ENCODE results near the gene TAS1R1. TPM values are rescaled to one million over a fixed set of nuclear protein-coding genes. Genes with fewer than 3 reads are reported as not detected.

Gene TAS1R1
- total and polyA plus RNA-seq, 10 of the 15 experiments (the other 5 are each of a cell fraction or from before 2014, with no cell fraction given): 0.03 to 0.06 (median 0.04) TPM; not detected in 7

DNA sequence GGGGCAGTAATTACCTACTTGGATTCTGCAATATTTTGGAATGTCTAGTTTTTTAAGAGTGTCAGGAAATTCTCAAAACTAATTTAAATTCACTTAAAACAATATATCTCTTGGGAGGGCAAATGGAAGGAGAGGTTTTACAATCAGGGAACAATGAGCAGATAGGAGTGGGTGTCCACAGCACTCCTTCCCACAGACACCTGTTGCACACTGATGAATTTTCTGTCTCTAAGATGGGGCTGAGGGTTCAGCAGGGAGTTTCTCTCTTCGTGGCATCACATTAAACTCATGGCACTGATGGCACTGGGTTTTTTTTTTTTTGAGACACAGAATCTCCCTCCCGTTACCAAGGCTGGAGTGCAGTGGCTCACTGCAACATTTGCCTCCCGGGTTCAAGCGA, 63.9 kb downstream of the TAS1R1 start:
- no peak overlapping the region for H3K9ac ChIP-seq (ENCODE audit: control insufficient read depth, insufficient read depth, low read length)
- ChIA-PET POLR2A (interaction anchor here (1.0 kb wide), 1 partner anchor 106 kb away, joined by 3 read pairs; no protein-coding TSS in a partner anchor), RAD21 (ENCODE audit: unreplicated experiment) (no interaction called here)
- TF ChIP-seq ZBTB4 (CRISPR knock-in tag; IDR thresholded peaks at IDR 0.05): no peak
- TF ChIP-seq FOXK2 (IDR thresholded peaks at IDR 0.05): no peak
- no peak for TF ChIP-seq ZNF622 (IDR thresholded peaks at IDR 0.05)
- TF ChIP-seq KDM1A (IDR thresholded peaks at IDR 0.05; ENCODE audit: borderline replicate concordance): no peak
- TF ChIP-seq, protein P1, sequence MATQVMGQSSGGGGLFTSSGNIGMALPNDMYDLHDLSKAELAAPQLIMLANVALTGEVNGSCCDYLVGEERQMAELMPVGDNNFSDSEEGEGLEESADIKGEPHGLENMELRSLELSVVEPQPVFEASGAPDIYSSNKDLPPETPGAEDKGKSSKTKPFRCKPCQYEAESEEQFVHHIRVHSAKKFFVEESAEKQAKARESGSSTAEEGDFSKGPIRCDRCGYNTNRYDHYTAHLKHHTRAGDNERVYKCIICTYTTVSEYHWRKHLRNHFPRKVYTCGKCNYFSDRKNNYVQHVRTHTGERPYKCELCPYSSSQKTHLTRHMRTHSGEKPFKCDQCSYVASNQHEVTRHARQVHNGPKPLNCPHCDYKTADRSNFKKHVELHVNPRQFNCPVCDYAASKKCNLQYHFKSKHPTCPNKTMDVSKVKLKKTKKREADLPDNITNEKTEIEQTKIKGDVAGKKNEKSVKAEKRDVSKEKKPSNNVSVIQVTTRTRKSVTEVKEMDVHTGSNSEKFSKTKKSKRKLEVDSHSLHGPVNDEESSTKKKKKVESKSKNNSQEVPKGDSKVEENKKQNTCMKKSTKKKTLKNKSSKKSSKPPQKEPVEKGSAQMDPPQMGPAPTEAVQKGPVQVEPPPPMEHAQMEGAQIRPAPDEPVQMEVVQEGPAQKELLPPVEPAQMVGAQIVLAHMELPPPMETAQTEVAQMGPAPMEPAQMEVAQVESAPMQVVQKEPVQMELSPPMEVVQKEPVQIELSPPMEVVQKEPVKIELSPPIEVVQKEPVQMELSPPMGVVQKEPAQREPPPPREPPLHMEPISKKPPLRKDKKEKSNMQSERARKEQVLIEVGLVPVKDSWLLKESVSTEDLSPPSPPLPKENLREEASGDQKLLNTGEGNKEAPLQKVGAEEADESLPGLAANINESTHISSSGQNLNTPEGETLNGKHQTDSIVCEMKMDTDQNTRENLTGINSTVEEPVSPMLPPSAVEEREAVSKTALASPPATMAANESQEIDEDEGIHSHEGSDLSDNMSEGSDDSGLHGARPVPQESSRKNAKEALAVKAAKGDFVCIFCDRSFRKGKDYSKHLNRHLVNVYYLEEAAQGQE (IDR thresholded peaks at IDR 0.05; ENCODE audit: low read depth, low read length): no peak
- TF ChIP-seq WRNIP1 (IDR thresholded peaks at IDR 0.05; ENCODE audit: borderline replicate concordance, low read depth, low read length): no peak
- no peak for TF ChIP-seq ZNF384 (IDR thresholded peaks at IDR 0.05; ENCODE audit: borderline replicate concordance, low read depth, low read length)
- TF ChIP-seq NFYB (IDR thresholded peaks at IDR 0.05; ENCODE audit: insufficient read depth, low read depth, low read length): no peak
- no peak for TF ChIP-seq GATAD2B (conservative IDR thresholded peaks at IDR 0.05; ENCODE audit: low read depth)
- no peak for TF ChIP-seq ZNF592 (IDR thresholded peaks at IDR 0.05)
- no peak for TF ChIP-seq NBN (IDR thresholded peaks at IDR 0.05)

More for the DNA sequence above, 63.9 kb downstream of the TAS1R1 start:
- no TSS peak for BruUV-seq (replicated peaks)
- no peak overlapping the region for H2AFZ ChIP-seq (ENCODE audit: control insufficient read depth, low read depth, low read length)
- H3K4me3 ChIP-seq: no peak overlapping the region
- no peaks in the 10 kb centered on the region for H4K20me1 ChIP-seq (ENCODE audit: control insufficient read depth, insufficient read depth)
- peaks cover 18% of the 10 kb centered on the region for H3K79me2 ChIP-seq (ENCODE audit: control insufficient read depth, insufficient read depth, low read length)
- ChIA-PET SMC1A (ENCODE audit: uncharacterized antibody, unreplicated experiment) (no interaction called here), CTCF (no interaction called here)
- peaks cover 9 to 19% of the 10 kb centered on the region in 2 experiments; a peak in 3 of 4 replicates for H3K36me3 ChIP-seq (ENCODE audit: control insufficient read depth in 2 of 2, insufficient read depth in 2 of 2, low read length in 1 of 2)
- H3K27ac ChIP-seq (ENCODE audit: control insufficient read depth, insufficient read depth): no peak overlapping the region
- intact Hi-C loops (cut with micrococcal nuclease; ENCODE audit: unreplicated experiment): loop anchor here (10.0 kb wide), 1 partner anchor 166 kb away; the partner anchor contains the start of gene CAMTA1
- ATAC-seq (no peak), DNase-seq (ENCODE audit: low read depth, low spot score) (no peak), FAIRE-seq (no peak)
- no peaks in the 10 kb centered on the region for H3K27me3 ChIP-seq (replicated peaks in 1 of 2; ENCODE audit: control insufficient read depth in 2 of 2, insufficient read depth in 2 of 2, low read length in 1 of 2)
- H3K4me2 ChIP-seq (ENCODE audit: control insufficient read depth, insufficient read depth): no peak overlapping the region
- no peaks in the 10 kb centered on the region for H3K9me3 ChIP-seq (replicated peaks; ENCODE audit: control insufficient read depth, insufficient read depth, low read length)
- in situ Hi-C loops (cut with MboI): no loop called here
- 100% methylated on average over 4 of the region's 4 CpGs for WGBS (ENCODE audit: insufficient coverage, insufficient replicate concordance, low lambda C conversion rate, missing lambda C conversion rate)
- no peaks in the 10 kb centered on the region for H3K4me1 ChIP-seq (ENCODE audit: control insufficient read depth, insufficient read depth, low read length)

Data from GM12878 (cell line).